BJ (cell line): ENCODE measurements around the gene EID1. TPM values are rescaled to one million over a fixed set of nuclear protein-coding genes. Genes with fewer than 3 reads are reported as not detected.

Experiments
- CTCF ChIA-PET: fragments of 350-600 bp; formaldehyde crosslinking; extraction: SDS; loops from one replicate; lab custom pipeline; 2021; ENCODE audit warnings: antibody characterized with exemption, inconsistent platforms; lab: Yijun Ruan, JAX
- POLR2A ChIA-PET: fragments of 300-600 bp; sonication (Branson Sonifier 250); formaldehyde crosslinking; extraction: SDS; loops from one replicate; lab custom pipeline; 2021; ENCODE audit warnings: antibody characterized with exemption; lab: Charles Lee
- DNase-seq: peaks from one replicate; pipeline ENCODE4 v3.0.0-alpha.2; 2011; ENCODE audit warnings: low read depth
- H3K27me3 ChIP-seq: 2 replicates; pipeline ENCODE4 v1.6.0; 2011; ENCODE audit warnings: low read length; ENCODE audit not compliant: control insufficient read depth, insufficient read depth
- H3K36me3 ChIP-seq: 2 replicates; pipeline ENCODE4 v1.5.1; 2011; ENCODE audit warnings: low read length; ENCODE audit not compliant: control insufficient read depth, insufficient read depth
- H3K4me3 ChIP-seq: 2 replicates; pipeline ENCODE4 v1.5.1; 2011; ENCODE audit warnings: low read depth, mild to moderate bottlenecking, control low read depth, low read length
- CTCF ChIP-seq: IDR thresholded peaks from 2 replicates; pipeline ENCODE4 v1.5.1; 2011; ENCODE audit warnings: low read depth, mild to moderate bottlenecking, control low read depth, inconsistent platforms, low read length, moderate library complexity; ENCODE audit not compliant: insufficient read depth
- polyA plus RNA-seq: library from polyadenylated mRNA; depleted of rRNA; stranded (reverse); fragments of >200 nt; gene quantifications from 2 replicates; pipeline ENCODE4 v1.2.3, GENCODE V29; 2011

EID1 gene
- polyA plus RNA-seq, 1 experiment, result 165 TPM

- peak; percentile 65 for TF ChIP-seq CTCF
- Histone ChIP-seq H3K36me3 (no peaks in the 10 kb centered on the region), H3K27me3 (no peaks in the 10 kb centered on the region), H3K4me3 (no peak overlapping the region)
- ChIA-PET POLR2A (no interaction called here), CTCF (interaction anchor here (0.6 to 2.3 kb wide), 11 partner anchors 9 to 518 kb away, joined by 3 to 8 read pairs (median 4); partner anchors contain the start of gene CEP152)
- DNase-seq, result no peak
These were observed 22.2 kb upstream of the EID1 start for GRCh38 chr15:48855501-48856440.

DNA sequence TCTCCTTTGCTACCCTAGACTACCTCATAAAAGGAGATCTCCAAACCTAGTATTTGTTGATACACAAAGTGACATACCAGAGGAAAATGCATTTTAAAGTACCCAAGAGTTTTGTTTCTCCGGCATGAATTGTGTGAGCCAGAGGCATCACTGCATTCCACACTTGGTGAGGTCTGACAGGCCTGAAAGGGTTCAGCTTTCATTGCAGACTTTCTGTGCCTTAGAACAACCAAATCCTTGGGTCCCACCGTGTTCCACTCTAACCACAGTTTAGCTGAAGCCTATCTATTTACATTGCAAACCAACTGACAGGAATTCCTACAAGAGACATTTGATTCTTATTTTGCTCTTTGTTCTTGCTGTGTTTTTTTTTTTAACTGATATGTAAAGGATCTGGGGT, 21.0 kb upstream of the EID1 start:
- Histone ChIP-seq H3K4me3 (no peak overlapping the region), H3K27me3 (no peaks in the 10 kb centered on the region), H3K36me3 (no peaks in the 10 kb centered on the region)
- TF ChIP-seq CTCF, result no peak
- ChIA-PET POLR2A (interaction anchor here (0.5 kb wide), 1 partner anchor 146 kb away, joined by 3 read pairs; no protein-coding TSS in a partner anchor), CTCF (interaction anchor here (0.6 to 1.6 kb wide), 3 partner anchors 500 to 1043 kb away, joined by 3 to 5 read pairs (median 3); no protein-coding TSS in a partner anchor)
- DNase-seq, result no peak

DNA sequence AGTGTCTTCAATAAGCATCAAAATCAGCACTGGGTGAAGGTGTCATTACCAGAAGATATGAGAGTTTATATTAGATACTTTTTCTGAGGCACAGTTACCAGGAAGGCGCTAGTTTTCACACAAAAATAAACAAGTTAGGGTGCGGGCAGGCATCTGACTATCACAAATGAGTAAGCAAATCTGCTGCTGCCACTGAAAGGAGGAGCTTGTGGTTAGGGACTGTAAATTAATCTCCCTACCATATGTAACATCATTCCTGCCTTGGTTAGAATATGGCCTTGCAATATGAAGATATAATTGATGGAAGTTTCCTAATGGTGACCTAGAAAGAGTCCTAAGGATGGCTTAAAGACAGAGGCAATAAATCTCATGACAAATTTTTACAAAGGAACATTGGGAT, 19.5 kb upstream of the EID1 start:
- POLR2A ChIA-PET, result no interaction called here
- CTCF ChIA-PET, result interaction anchor here (0.6 to 1.9 kb wide), 7 partner anchors 12 to 564 kb away, joined by 3 to 7 read pairs (median 6); partner anchors contain the start of gene FGF7
- no peak for DNase-seq

GRCh38 chr15:48859426-48859825, 18.5 kb upstream of the EID1 start:
- no peaks in the 10 kb centered on the region for H3K27me3 ChIP-seq
- ChIA-PET POLR2A (interaction anchor here (0.5 kb wide), 1 partner anchor 281 kb away, joined by 4 read pairs; no protein-coding TSS in a partner anchor), CTCF (interaction anchor here (0.6 to 1.9 kb wide), 10 partner anchors 18 to 563 kb away, joined by 3 to 7 read pairs (median 4); partner anchors contain the start of genes EID1 and FGF7)
- no peak overlapping the region for H3K4me3 ChIP-seq
- H3K36me3 ChIP-seq, result no peaks in the 10 kb centered on the region
- DNase-seq, result no peak
- no peak for TF ChIP-seq CTCF

More for the DNA sequence above, 19.5 kb upstream of the EID1 start:
- no peak for TF ChIP-seq CTCF
- H3K27me3 ChIP-seq, result no peaks in the 10 kb centered on the region
- H3K4me3 ChIP-seq, result no peak overlapping the region
- H3K36me3 ChIP-seq, result no peaks in the 10 kb centered on the region
